RPMI8226 (cell line): ENCODE measurements around the gene RFK.
"Not testable (repeated sequence)": the region's sequence is repeated elsewhere in the genome, so short reads cannot be mapped to it uniquely, and the experiment has no call there.

ENCODE experiments used
- DNase-seq: peaks from one replicate; pipeline ENCODE4 v3.0.0-alpha.2; 2015

The RFK gene

DNA sequence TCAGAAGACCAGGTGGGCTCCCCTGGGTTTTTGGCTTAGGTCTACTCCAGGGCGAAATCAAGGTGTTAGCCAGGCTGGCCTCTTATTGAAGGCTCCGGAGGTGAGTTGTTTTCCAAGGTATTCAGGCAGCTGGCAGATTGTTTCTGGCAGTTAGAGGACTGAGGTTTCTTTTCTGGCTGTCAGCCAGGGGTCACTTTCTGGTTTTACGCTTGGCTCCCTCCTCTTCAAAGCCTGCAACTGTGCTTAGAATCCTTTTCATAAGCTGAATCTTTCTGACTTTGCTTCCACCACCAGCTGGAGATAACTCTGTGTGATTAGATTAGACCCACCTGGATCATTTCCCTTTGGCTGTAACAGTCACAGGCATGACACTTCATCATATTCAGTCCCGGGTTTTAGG is 24.6 kb downstream of the RFK start:
- peak; percentile 83 for DNase-seq

DNA sequence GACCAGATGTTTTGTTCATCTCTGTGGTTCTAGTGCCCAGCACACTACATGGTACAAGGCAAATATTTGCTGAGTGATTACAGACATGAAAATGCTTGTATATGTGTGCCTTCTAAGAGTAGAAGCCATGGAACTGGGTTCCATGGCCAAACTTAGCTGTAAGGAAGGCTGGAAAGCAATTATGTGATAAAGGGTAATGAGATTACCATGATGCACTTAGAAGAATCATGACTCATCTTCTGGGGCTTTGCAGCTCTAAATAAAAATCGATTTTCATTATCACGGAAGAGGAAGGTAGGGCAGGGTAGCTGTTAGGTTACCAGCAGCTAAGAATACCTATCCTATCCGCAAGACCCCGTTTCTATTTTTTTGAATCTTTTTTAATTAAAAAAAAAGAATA is 28.0 kb downstream of the RFK start:
- DNase-seq, result no peak

DNA sequence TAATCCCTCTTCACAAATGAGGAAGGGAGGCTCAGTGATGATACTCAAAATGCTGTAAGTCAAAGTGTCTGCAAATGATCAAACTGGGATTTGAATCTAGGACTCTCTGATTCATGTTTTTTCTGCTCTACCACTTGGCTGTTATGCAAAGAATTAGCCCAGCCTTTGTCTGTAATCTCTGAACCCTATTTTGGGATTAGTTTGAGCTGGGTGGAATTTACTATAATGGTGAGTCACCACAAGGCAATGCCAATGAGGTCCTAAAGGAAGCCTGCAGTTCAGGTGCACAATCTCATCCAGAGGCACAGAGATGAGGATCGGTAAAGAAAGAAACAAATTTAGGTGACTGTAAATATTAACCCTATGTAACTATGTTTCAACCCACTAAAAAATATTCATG is 29.2 kb downstream of the RFK start:
- DNase-seq, result no peak

DNA sequence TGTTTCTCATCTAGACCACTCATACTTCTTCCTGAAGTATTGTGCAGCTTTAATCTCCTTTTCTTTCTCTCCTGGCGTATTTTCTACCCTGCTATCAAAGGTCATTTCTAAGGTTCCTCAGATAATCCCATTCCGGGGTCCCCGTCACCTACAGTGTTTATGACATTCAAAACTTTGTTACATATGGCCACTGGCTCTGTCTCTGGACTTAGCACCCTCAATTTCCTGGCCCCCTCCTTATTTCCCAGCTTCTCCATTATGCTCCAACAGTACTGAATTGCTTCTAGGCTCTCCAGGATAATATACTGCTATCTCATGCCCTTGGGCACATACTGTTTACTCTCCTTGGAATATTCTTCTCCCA is 31.2 kb downstream of the RFK start:
- no peak for DNase-seq

DNA sequence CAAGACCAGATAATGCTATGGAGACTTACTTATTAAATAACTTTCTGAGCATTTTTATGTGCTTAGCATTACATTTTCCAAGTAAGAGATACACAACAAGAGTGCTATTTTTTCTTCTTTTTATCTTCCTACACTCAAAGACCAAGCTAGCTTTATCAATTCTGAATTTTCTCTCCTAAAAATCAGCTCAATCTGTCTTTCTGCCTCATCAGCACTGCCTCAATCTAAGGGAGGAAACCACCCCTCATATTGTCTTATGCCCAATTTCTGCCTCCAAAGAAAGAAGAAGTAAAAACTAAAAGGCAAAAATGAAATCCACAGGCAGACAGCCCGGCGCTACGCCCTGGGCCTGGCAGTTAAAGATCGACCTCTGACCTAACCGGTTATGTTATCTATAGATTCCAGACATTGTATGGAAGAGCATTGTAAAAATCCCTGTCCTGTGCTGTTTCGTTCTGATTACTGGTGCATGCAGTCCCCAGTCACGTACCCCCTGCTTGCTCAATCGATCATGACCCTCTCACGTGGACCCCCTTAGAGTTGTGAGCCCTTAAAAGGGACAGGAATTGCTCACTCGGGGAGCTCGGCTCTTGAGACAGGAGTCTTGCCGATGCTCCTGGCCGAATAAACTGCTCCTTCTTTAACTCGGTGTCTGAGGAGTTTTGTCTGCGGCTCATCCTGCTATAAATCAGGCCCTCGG is 31.7 kb downstream of the RFK start:
- DNase-seq, result not testable (repeated sequence)

DNA sequence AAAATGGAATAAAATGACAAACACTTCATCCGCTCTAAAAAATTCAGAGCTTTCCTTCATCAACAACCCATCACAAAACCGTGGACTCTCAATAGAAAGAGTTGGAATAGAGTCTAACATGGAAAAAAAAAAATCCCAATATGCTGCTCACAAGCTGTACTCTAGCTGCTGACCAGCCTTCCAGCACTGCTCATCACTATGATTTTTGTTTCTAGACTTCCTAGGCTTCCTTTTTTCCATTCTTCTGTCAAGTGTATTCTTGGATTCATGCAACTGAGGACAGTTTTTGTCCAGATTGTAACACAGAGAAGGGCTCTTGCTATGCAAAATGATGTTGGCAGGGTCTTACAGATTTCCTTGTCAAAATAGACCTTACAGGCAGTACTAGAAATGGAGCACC is 34.5 kb downstream of the RFK start:
- DNase-seq, result no peak

DNA sequence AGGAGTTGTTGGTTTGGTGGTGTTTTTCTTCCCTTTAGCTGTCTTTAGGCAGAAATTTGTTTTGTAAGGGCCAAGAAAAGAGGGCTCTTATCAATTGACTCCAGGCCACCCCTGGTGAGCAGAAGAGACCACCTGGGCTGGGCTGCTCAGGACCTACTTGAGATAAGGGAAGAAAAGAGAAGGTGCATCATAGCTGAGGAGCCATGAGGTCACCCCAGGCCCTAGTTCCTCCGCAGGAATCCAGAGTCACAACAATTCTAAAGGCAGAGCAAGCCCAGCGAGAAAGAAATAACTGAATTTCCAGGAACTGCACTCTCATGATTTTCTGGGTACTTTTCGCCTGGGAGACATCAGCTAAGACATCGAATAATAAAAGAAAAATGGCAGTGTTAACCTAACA is 34.9 kb downstream of the RFK start:
- DNase-seq, result no peak

DNA sequence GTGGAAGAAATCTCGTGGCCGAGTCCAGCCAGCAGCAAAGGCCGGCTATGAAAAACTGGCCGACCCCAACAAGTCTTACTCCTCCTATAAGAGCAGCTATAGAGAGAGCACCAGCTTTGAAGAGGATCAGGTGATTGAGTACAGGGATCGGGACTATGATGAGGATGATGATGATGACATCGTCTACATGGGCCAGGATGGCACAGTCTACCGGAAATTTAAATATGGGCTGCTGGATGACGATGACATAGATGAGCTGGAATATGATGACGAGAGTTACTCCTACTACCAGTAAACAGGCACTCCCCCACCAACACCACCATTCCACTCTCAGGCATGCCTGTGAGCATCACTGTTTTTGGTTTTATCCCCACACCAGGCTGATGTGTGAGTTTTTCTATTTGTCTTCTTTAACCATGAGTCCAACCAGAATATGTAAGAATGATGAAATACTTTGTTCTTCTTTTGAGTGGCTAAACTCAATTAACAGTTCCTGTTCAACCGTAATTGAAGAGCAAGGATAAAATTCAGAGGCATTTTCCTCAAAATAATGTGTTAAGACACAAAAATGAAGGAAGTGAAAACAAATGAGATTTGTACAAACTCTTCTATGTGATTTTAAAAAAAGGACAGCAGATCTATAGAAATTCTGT is 35.5 kb downstream of the RFK start:
- DNase-seq, result no peak

DNA sequence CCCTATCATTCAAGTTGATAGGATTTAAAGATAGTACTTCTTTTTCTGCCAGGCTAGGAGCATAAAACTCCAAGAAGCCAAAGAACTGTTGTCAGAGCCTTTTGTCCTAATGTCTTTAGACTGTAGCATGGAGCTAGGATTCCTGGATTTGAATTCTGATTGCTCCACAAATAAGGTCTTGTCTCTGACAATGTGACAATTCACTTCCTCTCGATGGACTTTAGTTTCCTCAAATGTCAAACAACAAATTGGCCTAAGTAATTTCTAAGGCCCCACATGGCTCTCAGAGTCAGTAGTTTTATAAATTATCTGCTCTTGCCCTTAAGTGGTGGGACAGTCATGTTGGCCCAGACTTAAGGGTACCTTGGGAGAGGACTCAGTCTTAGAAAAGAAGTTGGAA is 36.7 kb downstream of the RFK start:
- DNase-seq, result no peak

DNA sequence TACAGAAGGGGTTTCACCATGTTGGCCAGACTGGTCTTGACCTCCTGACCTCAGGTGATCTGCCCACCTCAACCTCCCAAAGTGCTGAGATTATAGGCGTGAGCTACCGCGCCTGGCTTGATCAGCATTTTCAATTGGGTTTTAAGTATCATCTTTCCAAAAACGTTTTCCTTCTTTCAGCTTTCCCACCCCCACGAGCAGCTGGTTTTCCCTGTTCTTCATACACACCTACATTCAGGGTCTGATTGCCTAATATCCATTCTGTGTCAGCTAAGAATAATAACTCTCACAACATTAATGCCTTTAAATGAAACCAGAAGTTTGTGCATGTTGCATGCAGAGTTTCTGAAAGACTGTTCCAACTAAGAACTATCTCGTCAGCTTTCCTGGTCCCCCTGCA is 38.3 kb downstream of the RFK start:
- DNase-seq, result no peak

DNA sequence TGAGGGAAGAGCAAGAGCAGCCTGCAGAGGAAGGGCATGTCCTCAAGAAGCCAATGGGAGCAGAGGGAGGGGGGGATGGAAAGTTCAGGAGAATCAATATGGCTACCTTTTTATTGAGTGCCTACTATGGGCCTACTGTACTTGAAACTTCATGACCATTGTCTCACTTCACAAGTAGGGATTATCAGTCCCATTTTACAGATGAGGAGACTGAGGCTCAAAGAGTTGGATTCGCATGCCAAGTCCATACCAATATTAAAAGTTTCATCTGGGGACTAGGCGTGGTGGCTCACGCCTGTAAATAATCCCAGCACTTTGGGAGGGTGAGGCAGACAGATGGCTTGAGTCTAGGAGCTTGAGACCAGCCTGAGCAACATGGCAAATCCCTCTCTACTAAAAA is 40.0 kb downstream of the RFK start:
- no peak for DNase-seq

DNA sequence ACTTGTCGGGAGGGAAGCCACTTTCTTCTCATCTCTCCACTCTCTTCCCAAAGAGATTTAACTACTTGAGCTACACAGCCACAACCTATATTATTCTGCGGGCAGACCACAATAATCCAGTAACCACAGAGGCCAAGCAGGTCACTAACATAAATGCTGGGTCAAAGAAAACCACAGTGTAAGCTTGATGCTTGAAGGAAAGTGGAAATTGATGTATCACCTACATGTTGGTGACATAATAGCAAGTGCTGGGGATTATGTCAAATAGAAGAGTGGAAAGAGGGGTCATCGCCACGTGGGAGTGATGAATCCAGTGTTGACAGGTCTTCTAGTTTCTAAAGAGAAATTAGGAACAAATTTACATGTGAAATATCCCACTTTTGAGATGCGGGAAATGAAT is 40.9 kb downstream of the RFK start:
- DNase-seq, result no peak

DNA sequence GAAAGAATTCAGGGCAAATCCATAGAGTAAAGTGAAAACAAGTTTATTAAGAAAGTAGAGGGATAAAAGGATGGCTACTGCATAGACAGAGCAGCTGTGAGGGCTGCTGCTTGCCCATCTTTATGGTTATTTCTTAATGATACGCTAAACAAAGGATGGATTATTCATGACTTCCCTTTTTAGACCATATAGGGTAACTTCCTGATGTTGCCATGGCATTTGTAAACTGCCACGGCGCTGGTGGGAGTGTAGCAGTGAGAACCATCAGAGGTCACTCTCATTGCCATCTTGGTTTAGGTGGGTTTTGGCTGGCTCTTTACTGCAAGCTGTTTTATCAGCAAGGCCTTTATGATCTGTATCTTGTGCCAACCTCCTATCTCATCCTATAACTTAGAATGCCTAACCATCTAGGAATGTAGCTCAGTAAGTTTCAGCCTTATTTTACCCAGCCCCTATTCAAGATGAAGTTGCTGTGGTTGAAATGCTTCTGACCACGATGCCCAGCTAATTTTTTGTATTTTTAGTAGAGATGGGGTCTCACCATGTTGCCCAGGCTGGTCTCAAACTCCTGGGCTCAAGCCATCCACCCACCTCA is 42.1 kb downstream of the RFK start:
- no peak for DNase-seq

DNA sequence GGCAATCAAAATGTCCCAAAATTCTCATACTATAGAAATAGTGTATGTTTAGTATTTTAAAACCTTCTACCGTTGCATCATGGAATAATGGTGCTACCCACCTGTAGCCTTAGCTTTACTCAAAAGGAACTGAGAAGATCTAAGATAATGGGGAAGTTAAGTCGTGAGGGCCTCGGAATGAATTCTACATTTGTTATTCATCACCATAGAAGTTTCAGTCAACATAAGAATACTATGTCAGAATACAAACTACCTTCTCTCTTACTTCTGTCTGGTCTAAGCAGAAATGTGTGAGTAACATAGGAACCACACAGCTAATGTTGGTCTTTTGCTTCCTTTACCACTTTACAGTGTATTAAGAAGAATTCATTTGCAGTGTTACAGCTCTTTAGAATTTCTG is 43.2 kb downstream of the RFK start:
- no peak for DNase-seq

DNA sequence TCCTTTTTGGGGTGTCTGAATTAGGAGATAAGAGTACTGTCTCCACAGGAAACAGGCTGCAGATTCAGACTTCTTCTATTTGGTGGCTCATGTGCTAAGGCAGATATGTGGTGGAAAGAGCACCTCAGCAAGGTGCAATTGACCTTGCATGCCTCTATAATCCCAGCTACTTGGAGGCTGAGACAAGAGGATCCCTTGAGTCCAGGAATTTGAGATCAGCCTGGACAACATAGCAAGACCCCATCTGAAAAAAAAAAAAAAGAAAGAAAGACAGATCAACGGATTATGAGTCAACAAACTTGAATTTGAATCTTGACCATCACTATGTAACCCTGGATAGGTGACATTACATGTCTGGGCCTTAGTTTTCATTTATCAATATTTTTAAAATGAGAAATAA is 44.4 kb downstream of the RFK start:
- no peak for DNase-seq

DNA sequence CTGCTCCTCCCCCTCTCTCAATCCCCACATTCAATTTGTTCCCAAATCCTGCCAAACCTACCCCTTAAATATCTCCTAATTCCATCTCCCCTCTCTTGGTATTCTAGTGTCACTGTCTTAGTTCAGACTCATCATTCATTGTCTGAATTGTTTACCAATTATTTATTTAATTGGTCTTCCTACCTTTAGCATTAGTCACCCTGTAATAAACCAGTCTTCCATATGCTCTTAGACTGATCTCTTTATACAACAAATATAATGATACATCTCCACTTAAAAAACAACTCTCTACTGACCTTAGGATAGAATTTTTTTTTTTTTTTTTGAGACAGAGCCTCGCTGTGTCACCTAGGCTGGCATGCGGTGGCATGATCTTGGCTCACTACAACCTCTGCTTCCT is 51.4 kb downstream of the RFK start:
- DNase-seq, result no peak

DNA sequence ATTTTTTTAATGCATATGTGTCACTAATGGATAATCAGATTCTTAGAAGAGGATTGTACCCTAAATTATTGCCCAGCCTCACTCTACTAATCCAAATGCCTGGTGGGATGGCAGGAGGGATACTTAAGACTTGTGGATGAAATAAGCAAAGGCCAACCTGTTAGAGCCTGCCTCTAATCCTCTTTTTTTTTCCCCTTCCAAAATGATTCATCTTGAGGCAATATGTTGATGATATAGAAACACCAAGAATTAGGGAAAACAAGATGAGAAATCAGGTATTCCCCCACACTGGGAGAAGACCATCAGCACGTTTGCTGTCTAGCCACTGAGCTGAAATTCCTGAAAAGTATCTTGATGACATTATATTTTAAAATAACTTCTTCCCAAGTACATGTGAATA is 52.0 kb downstream of the RFK start:
- DNase-seq, result no peak

DNA sequence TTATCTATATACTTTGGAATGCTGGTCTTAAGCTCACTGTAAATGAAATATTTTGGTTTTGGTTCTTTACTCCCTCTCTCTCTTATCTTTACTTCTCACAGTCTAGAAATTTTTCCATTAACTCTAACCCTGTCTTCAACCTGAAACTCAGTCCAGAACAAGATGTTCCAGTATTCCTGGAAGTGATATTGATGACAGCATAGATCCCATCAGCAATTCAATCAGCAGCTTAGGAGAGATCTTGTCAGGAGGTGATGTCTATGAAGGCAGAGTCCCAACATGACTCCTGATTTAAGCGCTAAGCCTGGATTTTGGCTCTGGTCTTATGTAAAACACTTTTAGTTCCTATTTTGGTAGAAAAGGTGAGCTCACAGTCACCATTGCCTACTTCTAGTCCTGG is 52.6 kb downstream of the RFK start:
- DNase-seq, result no peak

DNA sequence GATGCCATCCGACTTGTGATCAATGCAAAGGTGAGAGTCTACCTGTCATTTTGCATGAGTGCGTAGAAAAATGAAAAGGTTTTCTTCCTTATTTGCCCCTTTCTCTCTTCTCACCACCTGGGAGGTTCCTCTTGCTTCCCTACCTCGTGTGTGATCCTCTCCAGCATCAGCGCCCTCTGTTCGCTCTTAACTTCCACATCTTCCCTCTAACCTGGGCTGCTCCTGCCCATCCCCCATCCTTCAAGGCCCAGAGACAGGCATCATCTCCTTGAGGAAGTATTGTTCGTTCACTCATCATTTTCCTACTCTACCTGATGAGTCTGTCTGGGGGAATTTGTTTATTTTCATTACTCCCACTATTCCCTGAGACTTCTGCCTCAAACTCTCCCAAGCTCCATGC is 55.8 kb downstream of the RFK start:
- no peak for DNase-seq

DNA sequence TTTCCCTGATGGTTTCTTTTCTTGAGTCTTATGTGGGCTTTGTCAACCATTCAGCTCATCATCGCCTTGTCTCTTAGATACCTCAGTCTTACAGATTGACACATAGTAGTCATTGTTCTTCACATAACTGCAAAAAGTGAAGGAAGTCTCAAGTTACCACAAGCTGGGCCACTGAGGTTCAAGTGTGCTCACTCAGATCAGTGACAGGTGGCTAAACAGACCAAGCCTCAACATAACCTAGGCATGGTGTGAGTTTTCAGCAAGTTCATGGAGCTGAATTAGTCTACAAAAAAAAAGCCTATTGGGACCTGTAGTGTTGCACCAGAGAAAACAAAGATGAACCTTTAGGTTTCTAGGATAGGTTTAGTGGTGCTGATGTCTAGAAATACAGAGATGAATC is 58.2 kb downstream of the RFK start:
- no peak for DNase-seq
